ENCODE results near the gene C1orf174.

The C1orf174 gene

DNA sequence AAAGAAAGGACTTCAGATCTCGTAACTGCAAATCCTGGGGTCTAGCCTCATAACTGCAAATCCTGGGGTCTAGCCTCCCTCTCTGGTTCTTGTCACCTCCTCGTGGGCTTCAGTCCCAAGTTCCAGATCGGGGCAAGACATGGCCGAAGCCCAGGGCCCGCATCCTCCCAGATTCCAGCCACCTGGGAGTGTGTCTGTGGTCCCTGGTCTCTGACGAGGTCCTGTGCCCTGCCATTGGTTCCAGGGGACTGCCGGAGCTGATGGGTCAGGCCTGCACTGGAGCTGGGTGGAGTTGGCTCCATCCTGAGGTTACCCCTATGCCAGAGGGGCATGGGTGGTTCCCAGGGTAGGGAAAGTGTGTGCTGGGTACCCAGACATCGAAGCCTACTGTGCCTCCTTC is 17.7 kb upstream of the C1orf174 start:
- Histone ChIP-seq H2AFZ (ENCODE audit: low read length, unreplicated experiment) (no peak overlapping the region), H3K79me2 (ENCODE audit: control insufficient read depth, insufficient read depth, low read length, unreplicated experiment) (no peaks in the 10 kb centered on the region), H3K27me3 (ENCODE audit: insufficient read depth, low read length) (peaks cover 22% of the 10 kb centered on the region; the same call in 1 of the 2 replicates), H3K27ac (ENCODE audit: low read depth, low read length) (no peak overlapping the region), H3K4me1 (ENCODE audit: control insufficient read depth, insufficient read depth, low read length, unreplicated experiment) (no peaks in the 10 kb centered on the region), H3K36me3 (ENCODE audit: insufficient read depth, low read length) (no peaks in the 10 kb centered on the region), H3K4me3 (ENCODE audit: low read depth, low read length) (no peak overlapping the region)

DNA sequence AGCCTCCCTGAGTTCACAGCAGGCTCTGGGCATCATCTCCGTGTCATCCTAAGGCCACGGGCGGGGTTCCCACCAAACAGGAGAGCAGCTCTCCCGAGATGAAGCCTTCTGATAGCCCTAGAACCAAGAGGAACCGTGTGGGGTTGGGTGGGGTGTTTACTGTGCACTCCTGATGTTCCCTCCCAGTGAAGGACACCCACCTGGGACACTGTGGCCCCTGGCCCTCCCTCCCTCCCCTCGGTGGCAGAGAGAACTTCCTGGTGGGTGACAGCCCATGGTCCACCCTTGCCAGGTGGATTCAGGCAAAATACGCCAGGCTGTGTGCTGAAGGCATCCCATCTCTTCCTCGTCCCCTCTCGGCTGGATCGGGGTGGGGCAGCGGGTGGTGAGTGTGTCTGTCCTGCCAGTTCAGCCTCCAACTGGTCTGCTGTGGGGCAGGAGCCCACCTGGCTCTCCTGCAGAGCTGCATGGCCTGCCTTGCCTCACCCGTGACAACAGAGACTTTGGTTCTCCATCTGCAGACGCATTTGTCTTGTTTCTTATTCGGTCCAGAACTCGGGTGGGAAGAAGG is 15.6 kb upstream of the C1orf174 start:
- no peak overlapping the region for H2AFZ ChIP-seq (ENCODE audit: low read length, unreplicated experiment)
- H3K36me3 ChIP-seq (ENCODE audit: insufficient read depth, low read length) = no peaks in the 10 kb centered on the region
- no peaks in the 10 kb centered on the region for H3K4me1 ChIP-seq (ENCODE audit: control insufficient read depth, insufficient read depth, low read length, unreplicated experiment)
- no peak overlapping the region for H3K27ac ChIP-seq (ENCODE audit: low read depth, low read length)
- H3K4me3 ChIP-seq (ENCODE audit: low read depth, low read length) = no peak overlapping the region
- H3K27me3 ChIP-seq (ENCODE audit: insufficient read depth, low read length) = peaks cover 18% of the 10 kb centered on the region
- no peaks in the 10 kb centered on the region for H3K79me2 ChIP-seq (ENCODE audit: control insufficient read depth, insufficient read depth, low read length, unreplicated experiment)

- no peak overlapping the region for H2AFZ ChIP-seq (ENCODE audit: low read length, unreplicated experiment)
- no peaks in the 10 kb centered on the region for H3K79me2 ChIP-seq (ENCODE audit: control insufficient read depth, insufficient read depth, low read length, unreplicated experiment)
- H3K27ac ChIP-seq (ENCODE audit: low read depth, low read length) = no peak overlapping the region
- H3K4me1 ChIP-seq (ENCODE audit: control insufficient read depth, insufficient read depth, low read length, unreplicated experiment) = no peaks in the 10 kb centered on the region
- no peaks in the 10 kb centered on the region for H3K36me3 ChIP-seq (ENCODE audit: insufficient read depth, low read length)
- H3K27me3 ChIP-seq (ENCODE audit: insufficient read depth, low read length) = peaks cover 18% of the 10 kb centered on the region
- H3K4me3 ChIP-seq (ENCODE audit: low read depth, low read length) = no peak overlapping the region
These were observed 14.8 kb upstream of the C1orf174 start for GRCh38 chr1:3914911-3915310.

DNA sequence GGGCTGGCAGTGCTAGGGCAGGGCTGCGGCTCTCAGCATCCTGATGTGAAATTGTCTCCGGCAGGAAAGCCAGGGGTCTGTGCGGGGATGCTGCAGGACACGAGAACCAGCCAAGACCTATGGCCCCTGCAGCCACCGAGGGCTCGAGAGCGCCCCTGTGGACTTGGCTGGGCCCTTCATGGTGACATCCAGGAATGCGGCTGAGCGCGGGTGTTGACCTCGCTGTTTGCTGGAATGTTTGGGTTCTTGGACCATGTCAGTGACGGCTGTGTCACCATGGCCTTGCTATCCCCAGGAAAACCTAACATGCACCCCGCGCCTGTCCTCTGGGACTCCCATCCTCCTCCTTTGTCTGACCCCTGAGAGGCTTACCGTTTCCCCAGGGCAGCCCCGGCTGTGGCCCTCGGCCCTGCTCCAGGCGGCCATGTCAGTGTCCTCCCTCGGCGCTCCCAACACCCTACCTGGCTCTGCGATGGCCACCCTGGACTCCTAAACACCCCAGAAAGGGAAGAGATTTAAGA is 14.3 kb upstream of the C1orf174 start:
- H2AFZ ChIP-seq (ENCODE audit: low read length, unreplicated experiment) = no peak overlapping the region
- no peak overlapping the region for H3K4me3 ChIP-seq (ENCODE audit: low read depth, low read length)
- H3K36me3 ChIP-seq (ENCODE audit: insufficient read depth, low read length) = no peaks in the 10 kb centered on the region
- no peak overlapping the region for H3K27ac ChIP-seq (ENCODE audit: low read depth, low read length)
- no peaks in the 10 kb centered on the region for H3K4me1 ChIP-seq (ENCODE audit: control insufficient read depth, insufficient read depth, low read length, unreplicated experiment)
- H3K79me2 ChIP-seq (ENCODE audit: control insufficient read depth, insufficient read depth, low read length, unreplicated experiment) = no peaks in the 10 kb centered on the region
- H3K27me3 ChIP-seq (ENCODE audit: insufficient read depth, low read length) = peaks cover 17% of the 10 kb centered on the region

DNA sequence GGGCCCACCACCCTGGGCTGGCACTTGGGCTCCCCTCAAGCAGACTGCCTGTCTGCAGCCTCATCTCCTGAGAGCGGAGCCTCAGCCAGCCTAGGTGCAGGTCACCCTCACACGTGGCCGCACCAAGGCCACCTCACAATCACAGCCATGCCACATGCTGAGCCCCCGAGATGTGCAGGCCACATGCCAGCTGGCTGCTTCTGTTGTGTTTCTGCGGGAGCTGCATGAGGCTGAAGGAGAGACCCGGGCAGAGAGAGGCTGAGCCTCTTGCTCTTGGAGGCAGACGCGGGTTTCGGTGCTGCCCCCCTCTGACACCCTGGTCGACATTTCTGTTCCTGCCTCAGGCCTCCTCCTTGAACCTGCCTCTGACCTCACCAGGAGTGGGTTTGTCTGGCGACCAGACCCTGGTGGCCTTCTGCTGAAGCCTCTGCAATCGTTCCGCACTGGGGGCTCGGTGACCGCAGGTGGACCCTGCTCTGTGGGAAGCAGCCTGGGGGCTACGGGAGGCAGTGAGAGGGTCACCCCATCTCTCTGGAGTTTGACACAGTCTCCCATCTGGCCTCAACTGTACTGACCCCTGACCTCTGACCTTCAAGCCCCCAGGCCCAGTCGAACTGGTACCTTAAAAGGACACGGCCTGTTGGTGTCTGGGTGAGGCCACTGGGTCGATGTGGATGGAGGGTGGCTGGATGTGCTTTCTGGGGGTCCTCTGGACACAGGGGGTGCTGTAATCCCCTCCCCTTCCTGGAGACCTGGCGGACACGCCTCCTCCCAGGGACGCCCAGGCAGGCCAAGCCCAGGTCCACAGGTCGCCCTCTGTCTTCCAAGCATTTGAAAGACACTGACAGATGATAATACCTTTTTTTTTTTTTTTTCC is 13.0 kb upstream of the C1orf174 start:
- Histone ChIP-seq H3K27me3 (ENCODE audit: insufficient read depth, low read length) (peaks cover 13% of the 10 kb centered on the region), H3K36me3 (ENCODE audit: insufficient read depth, low read length) (no peaks in the 10 kb centered on the region), H3K79me2 (ENCODE audit: control insufficient read depth, insufficient read depth, low read length, unreplicated experiment) (no peaks in the 10 kb centered on the region), H3K27ac (ENCODE audit: low read depth, low read length) (no peak overlapping the region), H2AFZ (ENCODE audit: low read length, unreplicated experiment) (no peak overlapping the region), H3K4me1 (ENCODE audit: control insufficient read depth, insufficient read depth, low read length, unreplicated experiment) (no peaks in the 10 kb centered on the region), H3K4me3 (ENCODE audit: low read depth, low read length) (no peak overlapping the region)

- Histone ChIP-seq H2AFZ (ENCODE audit: low read length, unreplicated experiment) (no peak overlapping the region), H3K27me3 (ENCODE audit: insufficient read depth, low read length) (peaks cover 9% of the 10 kb centered on the region), H3K4me1 (ENCODE audit: control insufficient read depth, insufficient read depth, low read length, unreplicated experiment) (no peaks in the 10 kb centered on the region), H3K4me3 (ENCODE audit: low read depth, low read length) (no peak overlapping the region), H3K27ac (ENCODE audit: low read depth, low read length) (no peak overlapping the region), H3K79me2 (ENCODE audit: control insufficient read depth, insufficient read depth, low read length, unreplicated experiment) (no peaks in the 10 kb centered on the region), H3K36me3 (ENCODE audit: insufficient read depth, low read length) (no peaks in the 10 kb centered on the region)
These were observed 12.1 kb upstream of the C1orf174 start for GRCh38 chr1:3911981-3912808.

DNA sequence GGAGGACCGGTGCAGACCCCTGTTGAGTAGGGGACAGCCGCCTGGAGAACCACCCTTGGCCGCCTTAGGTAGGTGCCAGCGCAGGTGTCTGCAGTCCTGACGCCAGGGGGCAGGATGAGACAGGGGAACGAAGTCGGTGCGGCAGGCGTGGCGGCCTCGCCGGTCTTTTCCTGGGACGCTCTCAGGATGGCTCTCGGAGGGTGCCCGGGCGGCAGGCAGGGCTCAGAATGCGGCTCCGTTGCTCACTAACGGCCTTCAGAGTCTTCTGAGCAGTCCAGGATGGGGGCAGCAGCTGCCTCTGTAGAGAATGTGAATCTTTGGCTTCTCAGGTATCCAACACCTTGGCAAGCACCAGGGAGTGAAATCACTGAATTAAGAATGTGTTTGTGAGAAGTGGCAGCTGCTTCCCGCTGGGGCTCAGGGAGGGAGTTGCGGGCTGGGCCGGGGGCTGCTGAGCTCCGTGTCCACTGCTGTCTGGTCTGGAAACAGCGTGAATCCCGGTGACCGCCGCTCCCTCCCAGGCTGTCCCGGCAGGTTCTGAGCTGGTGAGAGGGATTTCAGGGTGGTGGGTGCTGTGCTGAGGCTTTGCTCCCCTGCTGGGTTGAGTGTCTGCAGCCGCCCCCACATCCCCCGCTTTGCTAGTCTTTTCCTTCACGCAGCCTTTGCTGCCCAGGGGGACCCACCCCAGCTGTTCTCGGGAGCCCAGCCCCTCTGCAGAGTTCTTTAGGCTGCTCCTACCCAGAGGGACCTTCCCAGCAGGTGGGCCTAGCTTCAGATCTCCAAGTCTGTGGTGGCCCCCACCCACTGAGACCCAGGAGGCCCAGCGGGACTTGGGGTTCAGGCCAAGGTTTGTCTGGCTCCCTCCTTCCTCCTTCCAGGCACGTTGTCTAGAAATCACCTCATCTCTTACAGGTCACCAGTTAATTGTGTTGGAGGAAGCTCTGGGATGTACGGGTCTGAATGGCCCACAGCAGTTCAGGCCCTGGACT is 11.1 kb upstream of the C1orf174 start:
- no peaks in the 10 kb centered on the region for H3K4me1 ChIP-seq (ENCODE audit: control insufficient read depth, insufficient read depth, low read length, unreplicated experiment)
- H3K27me3 ChIP-seq (ENCODE audit: insufficient read depth, low read length) = peaks cover 9% of the 10 kb centered on the region
- no peaks in the 10 kb centered on the region for H3K79me2 ChIP-seq (ENCODE audit: control insufficient read depth, insufficient read depth, low read length, unreplicated experiment)
- no peaks in the 10 kb centered on the region for H3K36me3 ChIP-seq (ENCODE audit: insufficient read depth, low read length)
- no peak overlapping the region for H3K27ac ChIP-seq (ENCODE audit: low read depth, low read length)
- H3K4me3 ChIP-seq (ENCODE audit: low read depth, low read length) = no peak overlapping the region
- H2AFZ ChIP-seq (ENCODE audit: low read length, unreplicated experiment) = no peak overlapping the region

DNA sequence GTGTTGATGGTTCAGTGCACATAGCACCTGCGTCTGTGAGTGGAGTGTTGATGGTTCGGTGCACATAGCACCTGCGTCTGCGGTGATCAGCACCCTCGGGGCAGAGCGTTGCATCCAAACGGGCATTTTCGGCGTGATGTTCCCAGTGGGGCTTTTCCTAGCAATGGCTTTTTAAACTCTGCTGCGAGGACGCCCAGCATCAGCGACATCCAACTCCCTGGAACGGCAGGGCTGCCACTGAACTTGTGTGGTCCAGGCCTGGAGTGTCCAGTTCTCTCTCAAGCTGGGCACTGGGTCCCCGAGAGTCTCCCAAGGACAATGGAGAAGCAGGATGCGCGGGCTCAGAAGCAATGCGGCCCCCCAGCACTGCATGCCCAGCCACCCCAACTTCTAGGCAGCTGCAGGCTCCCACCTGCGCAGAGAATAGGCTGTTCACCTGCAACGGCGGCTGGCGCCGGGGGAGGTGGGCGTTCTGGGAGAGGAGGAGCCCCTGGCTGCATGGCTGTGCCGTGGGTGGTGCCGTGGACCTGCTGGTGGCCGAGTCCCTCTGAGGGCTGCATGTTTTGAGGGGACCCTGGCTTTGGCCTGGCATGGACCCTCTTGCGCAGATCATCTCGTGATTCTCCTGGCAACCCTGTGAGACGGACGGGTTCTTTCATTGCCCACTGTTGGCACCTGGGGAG is 10.1 kb upstream of the C1orf174 start:
- H2AFZ ChIP-seq (ENCODE audit: low read length, unreplicated experiment) = no peak overlapping the region
- H3K27ac ChIP-seq (ENCODE audit: low read depth, low read length) = no peak overlapping the region
- no peak overlapping the region for H3K4me3 ChIP-seq (ENCODE audit: low read depth, low read length)
- peaks cover 9% of the 10 kb centered on the region for H3K27me3 ChIP-seq (ENCODE audit: insufficient read depth, low read length)
- no peaks in the 10 kb centered on the region for H3K4me1 ChIP-seq (ENCODE audit: control insufficient read depth, insufficient read depth, low read length, unreplicated experiment)
- H3K79me2 ChIP-seq (ENCODE audit: control insufficient read depth, insufficient read depth, low read length, unreplicated experiment) = no peaks in the 10 kb centered on the region
- no peaks in the 10 kb centered on the region for H3K36me3 ChIP-seq (ENCODE audit: insufficient read depth, low read length)

GRCh38 chr1:3909615-3910014 is 9.5 kb upstream of the C1orf174 start:
- no peaks in the 10 kb centered on the region for H3K79me2 ChIP-seq (ENCODE audit: control insufficient read depth, insufficient read depth, low read length, unreplicated experiment)

More at GRCh38 chr1:3909615-3910014, 9.5 kb upstream of the C1orf174 start:
- H3K36me3 ChIP-seq (ENCODE audit: insufficient read depth, low read length) = no peaks in the 10 kb centered on the region
- no peak overlapping the region for H3K27ac ChIP-seq (ENCODE audit: low read depth, low read length)
- no peak overlapping the region for H3K4me3 ChIP-seq (ENCODE audit: low read depth, low read length)
- H3K27me3 ChIP-seq (ENCODE audit: insufficient read depth, low read length) = peaks cover 9% of the 10 kb centered on the region
- H2AFZ ChIP-seq (ENCODE audit: low read length, unreplicated experiment) = no peak overlapping the region
- no peaks in the 10 kb centered on the region for H3K4me1 ChIP-seq (ENCODE audit: control insufficient read depth, insufficient read depth, low read length, unreplicated experiment)

Measured in ACC112 (cell line).